GM19467 (cell line): ENCODE data around the gene TICAM2.

Experiments used
- ATAC-seq: cut with Tn5 transposase; IDR thresholded peaks from one replicate; pipeline ENCODE4 v1.9.1; 2021; ENCODE audit warnings: mild to moderate bottlenecking, moderate library complexity; ENCODE audit not compliant: unreplicated experiment

TICAM2 gene

DNA sequence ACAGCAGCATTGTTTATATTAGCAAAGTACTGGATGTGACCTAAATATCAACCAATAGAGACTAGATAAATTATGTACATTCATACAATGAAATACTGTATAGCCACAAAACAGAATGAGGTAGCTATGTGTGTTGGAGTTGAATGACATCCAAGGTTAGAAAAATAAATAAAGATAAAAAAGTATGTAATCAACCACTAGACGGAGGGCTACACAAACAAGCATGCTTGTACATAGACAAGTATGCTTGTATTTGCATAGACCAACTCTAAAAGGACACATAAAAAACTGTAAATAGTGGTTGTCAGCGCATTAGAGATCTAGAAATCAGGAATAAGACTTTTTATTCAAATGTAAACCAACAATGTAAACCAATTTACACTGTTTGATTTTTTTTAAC is 60.7 kb downstream of the TICAM2 start:
- ATAC-seq, result no peak

DNA sequence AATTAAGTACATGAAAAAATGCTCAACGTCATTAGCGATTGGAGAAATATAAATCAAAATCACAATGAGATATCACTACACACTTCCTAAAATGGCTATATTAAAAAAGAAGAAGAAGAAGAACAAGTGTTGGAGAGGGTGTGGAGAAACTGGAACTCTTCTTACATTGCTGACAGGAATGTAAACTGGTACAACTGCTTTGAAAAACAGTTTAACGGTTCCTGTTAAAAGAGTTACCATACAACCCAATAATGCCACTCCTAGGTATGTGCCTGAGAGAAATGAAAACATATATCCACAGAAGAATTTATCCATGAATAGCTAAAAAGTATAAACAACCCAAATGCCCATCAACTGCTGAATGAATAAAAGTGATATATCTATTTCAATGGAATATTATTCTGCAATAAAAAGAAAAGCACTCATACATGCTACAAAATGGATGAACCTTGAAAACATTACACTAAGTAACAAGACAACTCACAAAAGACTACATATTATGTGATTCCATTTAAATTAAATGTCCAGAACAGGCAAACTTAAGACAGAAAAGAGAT is 66.7 kb downstream of the TICAM2 start:
- ATAC-seq, result no peak

DNA sequence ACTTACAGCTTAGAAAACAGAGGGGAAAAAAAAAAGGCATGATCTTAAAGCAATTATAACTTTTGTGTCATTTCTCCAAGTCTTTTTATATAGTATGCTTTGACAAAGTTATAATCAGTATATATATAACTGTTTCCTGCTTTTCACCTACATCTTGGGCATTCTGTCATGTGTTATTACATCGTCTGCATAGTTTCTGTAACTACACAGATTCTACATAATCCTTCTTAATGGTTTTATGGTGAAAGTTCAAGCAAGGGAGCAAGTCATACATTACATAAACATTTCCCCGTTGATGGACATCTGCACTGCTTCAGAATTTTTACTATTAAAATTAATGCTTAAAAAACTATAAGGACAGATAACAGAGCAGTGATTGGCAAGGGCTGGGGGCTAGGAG is 69.8 kb downstream of the TICAM2 start:
- no peak for ATAC-seq

DNA sequence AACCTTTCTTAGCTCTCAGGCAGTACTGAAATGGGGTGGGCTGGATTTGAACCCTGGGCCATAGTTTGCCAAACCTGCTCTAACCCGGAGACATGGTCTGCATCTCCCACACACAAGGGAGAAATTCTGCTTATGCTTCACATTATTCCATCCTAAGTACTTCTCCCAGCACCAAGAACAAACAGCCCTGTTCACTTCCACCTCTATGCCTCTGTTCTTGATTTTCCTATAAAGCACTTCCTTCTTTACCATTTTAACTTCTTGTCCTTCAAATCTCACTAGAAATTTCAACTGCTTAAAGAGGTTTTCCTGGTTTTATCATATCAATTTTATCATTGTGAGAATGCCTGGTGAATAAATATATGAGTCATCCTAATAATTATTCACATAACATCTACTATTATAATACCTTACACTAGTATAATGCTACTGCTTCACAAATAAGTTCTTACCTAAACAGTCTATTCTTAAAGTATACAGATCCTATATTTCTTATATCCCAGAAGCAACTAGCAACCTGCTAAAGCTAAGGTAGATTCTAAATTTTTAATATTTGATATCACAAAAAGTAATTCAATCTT is 70.4 kb downstream of the TICAM2 start:
- ATAC-seq, result no peak

DNA sequence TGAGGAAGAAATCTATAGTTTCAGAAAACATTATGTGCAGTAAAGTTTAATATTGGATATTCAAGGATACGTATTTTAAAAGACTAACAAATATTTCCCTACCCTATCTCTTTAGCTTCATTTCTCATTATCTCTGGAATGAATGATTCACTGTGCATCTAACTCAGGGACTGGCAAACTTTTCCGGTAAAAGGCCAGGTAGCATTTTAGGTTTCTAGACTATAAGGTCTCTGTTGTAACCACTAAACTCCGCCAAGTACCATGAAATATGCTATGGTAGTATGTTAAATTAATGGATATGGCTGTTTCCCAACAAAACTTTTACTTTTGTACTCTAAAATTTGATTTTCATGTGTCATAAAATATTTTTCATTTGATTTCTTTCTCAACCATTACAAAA is 70.9 kb downstream of the TICAM2 start:
- ATAC-seq, result no peak

DNA sequence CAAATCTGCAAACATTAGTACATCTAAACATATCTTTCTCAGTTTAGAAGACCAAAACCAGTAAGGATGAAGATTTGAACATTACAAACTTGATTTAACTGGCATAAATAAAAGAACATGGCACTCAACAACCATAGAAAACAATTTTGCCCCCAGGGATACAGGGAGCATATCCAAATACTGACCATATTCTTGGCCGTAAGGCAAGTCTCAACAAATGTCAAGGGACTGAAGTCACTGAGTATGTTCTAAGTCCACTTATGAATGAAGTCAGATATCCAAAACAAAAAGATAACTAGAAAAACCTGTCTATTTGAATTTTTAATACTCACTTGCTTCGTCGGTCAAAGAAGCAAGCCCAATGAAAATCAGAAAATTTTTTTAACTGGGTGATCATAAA is 71.9 kb downstream of the TICAM2 start:
- ATAC-seq, result no peak
